Suprapubic skin (tissue), 3 donors: ENCODE measurements around the gene INPP4B.
"Not testable (repeated sequence)": the region's sequence is repeated elsewhere in the genome, so short reads cannot be mapped to it uniquely, and the experiment has no call there.

ENCODE experiments used
- CTCF ChIP-seq, 2 donors: fragments of 200-600 bp in 1 of 2; fragments of 450-650 bp in 1 of 2; sonication (generic) in 1 of 2; IDR thresholded peaks; one replicate each; pipeline ENCODE4 v1.5.1; 2016 to 2019; ENCODE audit warnings: antibody characterized with exemption in 2 of 2, mild to moderate bottlenecking in 1 of 2, moderate library complexity in 1 of 2
- POLR2A ChIP-seq, 2 donors: fragments of 450-650 bp; IDR thresholded peaks; one replicate each; pipeline ENCODE4 v1.6.1; 2017; ENCODE audit warnings: antibody characterized with exemption in 2 of 2, mild to moderate bottlenecking in 2 of 2, moderate library complexity in 2 of 2

- not testable (repeated sequence) for TF ChIP-seq CTCF, POLR2A (IDR thresholded peaks at IDR 0.05)
Observed at GRCh38 chr4:142066562-142066961, 779.5 kb downstream of the INPP4B start.
